Measurements from ENCODE around the gene DIDO1.

Gene DIDO1

DNA sequence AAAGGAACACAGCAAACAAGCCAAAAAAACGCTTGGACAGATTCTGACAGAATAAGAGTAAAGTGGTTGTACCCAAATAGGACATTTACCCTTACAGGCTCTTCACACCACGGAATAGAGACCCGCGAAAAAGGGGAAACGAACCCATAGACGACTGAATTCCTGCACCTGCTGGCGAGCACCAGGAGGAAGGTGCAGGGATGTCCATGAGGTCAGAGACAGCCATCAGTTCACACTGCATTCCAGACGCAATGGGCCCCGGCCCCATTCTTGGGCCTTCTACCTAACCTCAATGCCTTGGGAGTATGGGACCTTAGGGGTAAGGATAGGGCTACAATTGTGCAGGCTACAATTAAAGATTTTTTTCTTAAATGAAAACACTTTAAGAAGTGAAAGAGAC lies 5.2 kb upstream of the DIDO1 start:
- peaks cover 15% of the 10 kb centered on the region; the same call in 1 of the 2 replicates for H3F3A ChIP-seq (ENCODE audit: insufficient read depth)
- H3K9ac ChIP-seq (ENCODE audit: low read length), result no peak overlapping the region
- no peak overlapping the region for H2AFZ ChIP-seq (ENCODE audit: low read depth, low read length, severe bottlenecking)
- peak overlapping the region; percentile 3; the same call in 1 of the 2 replicates for H3K27ac ChIP-seq (ENCODE audit: low read depth, low read length)
- no peaks in the 10 kb centered on the region for H3K27me3 ChIP-seq (ENCODE audit: low read length)
- H3K9me2 ChIP-seq (replicated peaks; ENCODE audit: insufficient read depth, low read length), result no peaks in the 10 kb centered on the region
- TF ChIP-seq, protein P1, sequence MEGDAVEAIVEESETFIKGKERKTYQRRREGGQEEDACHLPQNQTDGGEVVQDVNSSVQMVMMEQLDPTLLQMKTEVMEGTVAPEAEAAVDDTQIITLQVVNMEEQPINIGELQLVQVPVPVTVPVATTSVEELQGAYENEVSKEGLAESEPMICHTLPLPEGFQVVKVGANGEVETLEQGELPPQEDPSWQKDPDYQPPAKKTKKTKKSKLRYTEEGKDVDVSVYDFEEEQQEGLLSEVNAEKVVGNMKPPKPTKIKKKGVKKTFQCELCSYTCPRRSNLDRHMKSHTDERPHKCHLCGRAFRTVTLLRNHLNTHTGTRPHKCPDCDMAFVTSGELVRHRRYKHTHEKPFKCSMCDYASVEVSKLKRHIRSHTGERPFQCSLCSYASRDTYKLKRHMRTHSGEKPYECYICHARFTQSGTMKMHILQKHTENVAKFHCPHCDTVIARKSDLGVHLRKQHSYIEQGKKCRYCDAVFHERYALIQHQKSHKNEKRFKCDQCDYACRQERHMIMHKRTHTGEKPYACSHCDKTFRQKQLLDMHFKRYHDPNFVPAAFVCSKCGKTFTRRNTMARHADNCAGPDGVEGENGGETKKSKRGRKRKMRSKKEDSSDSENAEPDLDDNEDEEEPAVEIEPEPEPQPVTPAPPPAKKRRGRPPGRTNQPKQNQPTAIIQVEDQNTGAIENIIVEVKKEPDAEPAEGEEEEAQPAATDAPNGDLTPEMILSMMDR (IDR thresholded peaks at IDR 0.05; ENCODE audit: insufficient read depth, low read length, poor library complexity, severe bottlenecking), result no peak
- TF ChIP-seq EZH2phosphoT487 (conservative IDR thresholded peaks at IDR 0.05; ENCODE audit: low read length), result no peak
- H3K79me2 ChIP-seq (ENCODE audit: insufficient read depth, low read length), result peaks cover 100% of the 10 kb centered on the region
- H3K4me2 ChIP-seq (ENCODE audit: low read depth, low read length, poor library complexity, severe bottlenecking), result peak overlapping the region; percentile 14
- H4K20me1 ChIP-seq (ENCODE audit: low read depth, low read length), result peaks cover 18% of the 10 kb centered on the region; the same call in 1 of the 2 replicates
- H3K4me3 ChIP-seq (ENCODE audit: insufficient read depth, low read length, poor library complexity, severe bottlenecking), result no peak overlapping the region
- no peaks in the 10 kb centered on the region; the same call in 1 of the 2 replicates for H3K36me3 ChIP-seq (ENCODE audit: low read length)
- no peaks in the 10 kb centered on the region for H3K9me3 ChIP-seq (ENCODE audit: insufficient read depth, low read length)

DNA sequence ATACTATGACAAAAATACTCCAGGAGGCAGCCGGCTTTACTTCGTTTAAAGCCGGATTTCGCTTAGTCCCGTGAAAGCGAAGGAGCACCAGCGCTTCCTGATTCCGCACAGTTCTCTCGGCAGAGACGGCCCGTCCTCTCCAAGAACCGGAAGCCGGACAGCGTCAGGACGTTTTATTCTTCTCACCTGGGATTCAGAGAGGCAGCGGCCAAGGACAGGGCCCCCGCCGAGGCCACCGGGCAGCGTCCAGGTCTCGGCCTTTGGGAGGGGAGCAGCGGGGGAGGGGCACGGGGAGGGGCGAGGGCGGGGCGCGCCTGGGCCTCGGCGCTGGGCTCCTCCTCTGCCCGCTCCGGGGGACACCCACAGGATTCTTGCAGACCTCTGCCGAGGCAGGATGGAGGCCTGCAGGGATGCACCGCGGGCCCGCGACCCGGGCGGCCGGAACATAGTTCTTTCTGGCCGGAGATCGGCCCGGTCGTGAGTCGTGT lies 2.8 kb upstream of the DIDO1 start:
- no peak for TF ChIP-seq EZH2phosphoT487 (conservative IDR thresholded peaks at IDR 0.05; ENCODE audit: low read length)
- TF ChIP-seq, protein P1 (IDR thresholded peaks at IDR 0.05; ENCODE audit: insufficient read depth, low read length, poor library complexity, severe bottlenecking), result no peak
- peak overlapping the region; percentile 52 for H3K4me2 ChIP-seq (ENCODE audit: low read depth, low read length, poor library complexity, severe bottlenecking)

DNA sequence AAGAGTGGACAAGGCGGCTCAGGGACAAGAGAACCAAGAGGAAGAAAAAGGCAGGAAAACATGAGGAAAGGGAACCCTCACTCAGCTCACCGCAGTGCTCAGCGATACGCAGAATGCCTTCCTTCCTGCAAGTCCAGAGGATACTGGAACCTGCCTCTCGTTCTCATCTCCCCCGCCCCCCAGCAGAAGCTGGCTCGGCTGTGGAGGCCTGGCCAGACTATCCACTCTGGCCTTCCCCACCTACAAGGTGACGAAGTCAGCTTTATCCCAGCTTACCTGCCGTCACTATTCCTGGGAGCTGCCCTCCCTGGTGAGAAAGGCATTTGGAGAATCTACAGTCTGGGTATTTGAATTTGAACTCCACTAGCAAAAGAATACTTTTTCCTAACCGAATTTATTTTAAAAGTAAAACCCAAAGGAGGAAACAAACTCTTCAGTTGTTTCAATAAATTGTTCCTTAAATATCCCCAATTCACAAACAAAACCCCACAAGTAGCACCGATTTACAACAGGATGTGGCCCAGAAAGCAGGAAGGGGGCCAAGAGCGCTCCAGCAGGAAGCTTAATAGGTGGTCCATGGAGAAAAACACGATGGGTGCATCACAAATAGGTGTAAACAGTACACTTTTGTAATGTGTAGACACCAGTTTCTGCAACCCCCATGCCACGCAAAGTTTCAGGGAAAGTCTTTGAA lies 2.1 kb upstream of the DIDO1 start:
- Histone ChIP-seq H3K79me2 (ENCODE audit: insufficient read depth, low read length) (peaks cover 96% of the 10 kb centered on the region), H3K9me2 (replicated peaks; ENCODE audit: insufficient read depth, low read length) (no peaks in the 10 kb centered on the region), H3K27ac (ENCODE audit: low read depth, low read length) (peak overlapping the region; percentile 36), H2AFZ (ENCODE audit: low read depth, low read length, severe bottlenecking) (no peak overlapping the region), H3K4me2 (ENCODE audit: low read depth, low read length, poor library complexity, severe bottlenecking) (peak overlapping the region; percentile 52), H4K20me1 (ENCODE audit: low read depth, low read length) (peaks cover 16% of the 10 kb centered on the region), H3K36me3 (ENCODE audit: low read length) (no peaks in the 10 kb centered on the region), H3K4me3 (ENCODE audit: insufficient read depth, low read length, poor library complexity, severe bottlenecking) (no peak overlapping the region), H3F3A (ENCODE audit: insufficient read depth) (peaks cover 15% of the 10 kb centered on the region; the same call in 1 of the 2 replicates), H3K27me3 (ENCODE audit: low read length) (no peaks in the 10 kb centered on the region), H3K9me3 (ENCODE audit: insufficient read depth, low read length) (no peaks in the 10 kb centered on the region), H3K9ac (ENCODE audit: low read length) (peak overlapping the region; percentile 26; the same call in 1 of the 2 replicates)
- TF ChIP-seq EZH2phosphoT487 (conservative IDR thresholded peaks at IDR 0.05; ENCODE audit: low read length), result no peak
- TF ChIP-seq, protein P1 (IDR thresholded peaks at IDR 0.05; ENCODE audit: insufficient read depth, low read length, poor library complexity, severe bottlenecking), result no peak

More for the DNA sequence above, 2.8 kb upstream of the DIDO1 start:
- H3K9me2 ChIP-seq (replicated peaks; ENCODE audit: insufficient read depth, low read length), result no peaks in the 10 kb centered on the region
- no peak overlapping the region for H3K4me3 ChIP-seq (ENCODE audit: insufficient read depth, low read length, poor library complexity, severe bottlenecking)
- no peak overlapping the region for H2AFZ ChIP-seq (ENCODE audit: low read depth, low read length, severe bottlenecking)
- peaks cover 15% of the 10 kb centered on the region; the same call in 1 of the 2 replicates for H3F3A ChIP-seq (ENCODE audit: insufficient read depth)
- no peaks in the 10 kb centered on the region for H3K27me3 ChIP-seq (ENCODE audit: low read length)
- H4K20me1 ChIP-seq (ENCODE audit: low read depth, low read length), result peaks cover 10% of the 10 kb centered on the region; the same call in 1 of the 2 replicates
- no peaks in the 10 kb centered on the region for H3K9me3 ChIP-seq (ENCODE audit: insufficient read depth, low read length)
- H3K36me3 ChIP-seq (ENCODE audit: low read length), result no peaks in the 10 kb centered on the region
- H3K27ac ChIP-seq (ENCODE audit: low read depth, low read length), result peak overlapping the region; percentile 36
- H3K79me2 ChIP-seq (ENCODE audit: insufficient read depth, low read length), result peaks cover 96% of the 10 kb centered on the region
- H3K9ac ChIP-seq (ENCODE audit: low read length), result peak overlapping the region; percentile 26; the same call in 1 of the 2 replicates

Measured in SU-DHL-6 (cell line).